Neutrophil (primary cell): ENCODE data around the gene PHYHD1.

Source experiments
- H3K27ac ChIP-seq: fragments of 200-600 bp; sonication (generic); 2 replicates; pipeline ENCODE4 v1.5.1; 2016; ENCODE audit warnings: mild to moderate bottlenecking, moderate library complexity
- H3K27me3 ChIP-seq: fragments of 200-600 bp; sonication (generic); 2 replicates; pipeline ENCODE4 v1.6.0; 2016; ENCODE audit warnings: mild to moderate bottlenecking
- H3K36me3 ChIP-seq: fragments of 200-600 bp; sonication (generic); 2 replicates; pipeline ENCODE4 v1.5.1; 2017
- H3K4me1 ChIP-seq, 2 experiments: fragments of 200-600 bp in 1 of 2; sonication (generic) in 1 of 2; 1 replicate in 1 of 2; 2 replicates in 1 of 2; pipeline versions ENCODE4 v1.5.1 to v1.6.1; 2013 to 2016; ENCODE audit warnings: low read depth in 1 of 2, low read length in 1 of 2, mild to moderate bottlenecking in 1 of 2, moderate library complexity in 1 of 2; ENCODE audit not compliant: control insufficient read depth in 1 of 2, insufficient read depth in 1 of 2
- H3K4me3 ChIP-seq, 2 experiments: fragments of 200-600 bp in 1 of 2; sonication (generic) in 1 of 2; 1 replicate in 1 of 2; 2 replicates in 1 of 2; pipeline ENCODE4 v1.5.1; 2013 to 2016; ENCODE audit warnings: low read depth in 1 of 2, low read length in 1 of 2, mild to moderate bottlenecking in 1 of 2, moderate library complexity in 1 of 2
- H3K9me3 ChIP-seq: fragments of 200-600 bp; sonication (generic); 2 replicates; pipeline ENCODE4 v1.5.1; 2016
- TF ChIP-seq, protein P1 (sequence below): fragments of 200-600 bp; sonication (generic); IDR thresholded peaks from 2 replicates; pipeline ENCODE4 v1.5.1; 2016; ENCODE audit warnings: antibody characterized with exemption

Gene PHYHD1

DNA sequence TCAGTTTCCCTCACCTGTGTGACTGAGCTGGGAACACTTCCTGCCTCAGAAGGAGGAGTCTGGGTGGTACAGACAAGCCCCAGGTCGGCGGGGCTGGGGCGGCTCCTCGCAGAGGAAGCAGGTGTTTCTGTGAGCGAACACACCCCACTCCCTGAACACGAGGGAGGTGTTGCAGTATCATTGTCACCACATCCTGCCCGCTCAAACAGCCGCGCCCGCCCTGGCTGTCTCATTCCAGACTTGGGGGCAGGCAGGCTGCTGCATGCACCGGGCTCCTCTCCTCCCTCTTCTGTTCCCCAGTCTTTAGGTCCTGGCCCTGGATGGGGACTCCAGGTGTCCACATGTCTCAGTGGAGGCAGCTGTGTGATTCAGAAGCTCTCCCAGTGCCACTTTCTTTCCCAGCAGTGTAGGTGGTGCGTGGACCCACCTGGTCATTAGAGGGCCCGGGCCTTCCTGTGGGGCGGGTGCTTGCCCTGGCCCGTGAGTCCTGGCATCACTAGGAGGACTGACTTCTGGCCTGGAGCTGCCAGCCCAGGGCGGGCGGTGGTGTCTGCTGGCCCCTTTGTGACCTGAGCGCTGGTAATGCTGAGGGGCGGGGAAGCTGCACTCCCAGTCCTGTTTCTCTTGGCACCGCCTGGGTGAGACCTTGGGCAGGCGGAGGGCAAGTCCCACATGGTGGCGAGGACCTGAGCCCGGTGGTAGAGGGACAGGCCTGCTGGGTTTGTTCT lies 18.3 kb upstream of the PHYHD1 start:
- peaks cover 13 to 15% of the 10 kb centered on the region in 2 experiments for H3K4me1 ChIP-seq
- H3K27ac ChIP-seq, result no peak overlapping the region
- no peaks in the 10 kb centered on the region for H3K27me3 ChIP-seq
- peaks cover 12% of the 10 kb centered on the region for H3K36me3 ChIP-seq
- H3K9me3 ChIP-seq, result no peaks in the 10 kb centered on the region
- TF ChIP-seq, protein P1, sequence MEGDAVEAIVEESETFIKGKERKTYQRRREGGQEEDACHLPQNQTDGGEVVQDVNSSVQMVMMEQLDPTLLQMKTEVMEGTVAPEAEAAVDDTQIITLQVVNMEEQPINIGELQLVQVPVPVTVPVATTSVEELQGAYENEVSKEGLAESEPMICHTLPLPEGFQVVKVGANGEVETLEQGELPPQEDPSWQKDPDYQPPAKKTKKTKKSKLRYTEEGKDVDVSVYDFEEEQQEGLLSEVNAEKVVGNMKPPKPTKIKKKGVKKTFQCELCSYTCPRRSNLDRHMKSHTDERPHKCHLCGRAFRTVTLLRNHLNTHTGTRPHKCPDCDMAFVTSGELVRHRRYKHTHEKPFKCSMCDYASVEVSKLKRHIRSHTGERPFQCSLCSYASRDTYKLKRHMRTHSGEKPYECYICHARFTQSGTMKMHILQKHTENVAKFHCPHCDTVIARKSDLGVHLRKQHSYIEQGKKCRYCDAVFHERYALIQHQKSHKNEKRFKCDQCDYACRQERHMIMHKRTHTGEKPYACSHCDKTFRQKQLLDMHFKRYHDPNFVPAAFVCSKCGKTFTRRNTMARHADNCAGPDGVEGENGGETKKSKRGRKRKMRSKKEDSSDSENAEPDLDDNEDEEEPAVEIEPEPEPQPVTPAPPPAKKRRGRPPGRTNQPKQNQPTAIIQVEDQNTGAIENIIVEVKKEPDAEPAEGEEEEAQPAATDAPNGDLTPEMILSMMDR, result no peak
- H3K4me3 ChIP-seq, result no peak overlapping the region

DNA sequence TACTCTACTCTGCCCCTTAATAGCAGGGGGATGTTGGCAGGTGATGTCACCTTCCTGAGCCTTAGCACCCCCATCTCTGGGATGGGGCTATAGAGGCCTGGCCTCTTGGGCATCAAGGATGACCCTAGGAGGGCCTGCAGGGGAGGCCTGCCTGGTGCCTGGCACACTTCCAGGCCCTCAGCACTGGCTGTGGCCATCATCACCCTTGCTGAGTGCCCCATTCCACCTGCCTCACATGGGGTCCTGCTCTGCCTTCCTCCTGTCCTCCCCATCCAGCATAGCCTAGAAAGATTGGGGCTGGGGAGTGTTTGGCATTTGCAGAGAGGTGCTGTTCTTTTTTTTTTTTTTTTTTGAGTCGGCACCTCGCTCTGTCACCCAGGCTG lies 17.7 kb upstream of the PHYHD1 start:
- no peaks in the 10 kb centered on the region for H3K9me3 ChIP-seq
- peaks cover 16% of the 10 kb centered on the region for H3K36me3 ChIP-seq
- no peaks in the 10 kb centered on the region for H3K27me3 ChIP-seq
- no peak overlapping the region for H3K4me3 ChIP-seq
- H3K4me1 ChIP-seq, result peaks cover 13 to 15% of the 10 kb centered on the region in 2 experiments
- TF ChIP-seq, protein P1, result no peak
- no peak overlapping the region for H3K27ac ChIP-seq

DNA sequence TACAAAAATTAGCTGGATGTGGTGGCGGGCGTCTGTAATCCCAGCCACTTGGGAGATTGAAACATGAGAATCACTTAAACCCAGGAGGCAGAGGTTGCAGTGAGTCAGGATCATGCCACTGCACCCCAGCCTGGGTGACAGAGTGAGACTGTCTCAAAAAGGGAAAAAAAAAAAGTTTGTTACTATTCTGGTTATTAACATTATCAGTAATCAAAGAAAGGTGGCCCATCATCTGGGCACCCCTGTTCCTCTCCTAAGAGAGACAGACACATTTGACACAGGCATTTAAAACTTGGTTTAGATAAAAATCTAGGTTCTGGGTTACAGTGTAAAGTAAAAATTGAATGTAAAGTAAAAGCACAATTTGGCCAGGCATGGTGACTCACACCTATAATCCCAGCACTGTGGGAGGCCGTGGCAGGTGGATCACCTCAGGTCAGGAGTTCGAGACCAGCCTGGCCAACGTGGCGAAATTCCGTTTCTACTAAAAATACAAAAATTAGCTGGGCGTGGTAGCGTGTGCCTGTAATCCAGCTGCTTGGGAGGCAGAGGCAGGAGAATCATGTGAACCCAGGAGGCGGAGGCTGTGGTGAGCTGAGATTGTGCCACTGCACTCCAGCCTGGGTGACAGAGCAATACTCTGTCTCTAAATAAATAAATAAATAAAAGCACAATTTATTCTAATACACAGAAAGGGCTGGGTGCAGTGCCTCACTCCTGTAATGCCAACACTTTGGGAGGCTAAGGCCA lies 16.7 kb upstream of the PHYHD1 start:
- TF ChIP-seq, protein P1, result no peak
- peaks cover 23% of the 10 kb centered on the region for H3K36me3 ChIP-seq
- H3K9me3 ChIP-seq, result no peaks in the 10 kb centered on the region
- H3K4me3 ChIP-seq, result no peak overlapping the region
- no peak overlapping the region for H3K27ac ChIP-seq
- H3K27me3 ChIP-seq, result no peaks in the 10 kb centered on the region
- peaks cover 13 to 15% of the 10 kb centered on the region in 2 experiments for H3K4me1 ChIP-seq

DNA sequence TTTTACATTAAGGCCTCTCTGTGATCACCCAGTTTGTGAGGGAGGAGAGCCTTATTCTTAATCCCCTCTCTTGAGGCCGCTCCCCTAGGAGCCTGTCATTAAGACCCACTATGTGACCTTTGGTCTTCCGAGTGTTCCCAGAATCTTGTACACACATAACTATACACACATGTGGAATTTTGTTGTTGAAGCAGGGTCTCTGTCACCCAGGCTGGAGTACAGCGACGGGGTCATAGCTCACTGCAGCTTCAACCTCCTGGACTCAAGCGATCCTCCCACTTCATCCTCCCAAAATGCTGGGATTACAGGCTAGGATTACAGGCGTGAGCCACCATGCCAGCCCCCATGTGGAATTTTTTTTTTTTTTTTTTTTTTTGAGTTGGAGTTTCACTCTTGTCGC lies 14.8 kb upstream of the PHYHD1 start:
- Histone ChIP-seq H3K36me3 (peaks cover 41% of the 10 kb centered on the region), H3K4me1 (peaks cover 13 to 15% of the 10 kb centered on the region in 2 experiments), H3K27ac (no peak overlapping the region), H3K4me3 (no peak overlapping the region), H3K27me3 (no peaks in the 10 kb centered on the region), H3K9me3 (no peaks in the 10 kb centered on the region)
- TF ChIP-seq, protein P1, result no peak

DNA sequence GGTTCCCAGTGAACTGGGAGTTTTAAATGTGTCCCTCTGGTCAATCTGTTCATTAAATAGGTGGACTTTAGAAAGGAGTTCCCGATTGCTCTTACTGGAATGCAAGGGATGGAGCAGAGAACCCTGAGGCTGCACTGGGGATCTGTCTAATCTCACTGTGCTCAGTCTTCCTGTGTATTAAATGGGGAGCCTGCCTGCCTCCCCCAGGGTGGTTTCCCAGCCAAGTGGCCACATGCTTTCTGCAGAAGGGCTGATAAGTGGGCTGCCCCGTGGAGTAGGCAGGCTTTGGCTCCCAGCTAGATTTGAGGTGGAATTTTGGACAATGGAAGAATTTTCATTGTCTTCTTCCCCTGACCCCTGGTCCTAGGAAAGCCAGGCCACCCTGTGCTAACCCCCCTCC lies 14.0 kb upstream of the PHYHD1 start:
- TF ChIP-seq, protein P1, result no peak
- no peak overlapping the region for H3K27ac ChIP-seq
- peaks cover 13 to 15% of the 10 kb centered on the region in 2 experiments for H3K4me1 ChIP-seq
- H3K36me3 ChIP-seq, result peaks cover 43% of the 10 kb centered on the region
- no peaks in the 10 kb centered on the region for H3K9me3 ChIP-seq
- H3K4me3 ChIP-seq, result no peak overlapping the region
- no peaks in the 10 kb centered on the region for H3K27me3 ChIP-seq
